NCI-H2081 treated with DMSO at 0.1 percent for 48 hours (cell line): ENCODE measurements around the gene PCAT7.
"Not testable (repeated sequence)": the region's sequence is repeated elsewhere in the genome, so short reads cannot be mapped to it uniquely, and the experiment has no call there.

Experiments
- DNase-seq: peaks from one replicate; lab custom pipeline; 2025; lab: John Stamatoyannopoulos, UW

PCAT7 gene

GRCh38 chr9:94563548-94563947, 8.7 kb downstream of the PCAT7 start:
- no peak for DNase-seq

GRCh38 chr9:94564279-94564678, 9.4 kb downstream of the PCAT7 start:
- not testable (repeated sequence) for DNase-seq

GRCh38 chr9:94566550-94566949, 11.7 kb downstream of the PCAT7 start:
- DNase-seq: no peak

GRCh38 chr9:94567271-94567670, 12.4 kb downstream of the PCAT7 start:
- no peak for DNase-seq

- DNase-seq: no peak
These were observed 13.5 kb downstream of the PCAT7 start for GRCh38 chr9:94568250-94568889.

- no peak for DNase-seq
These were observed 14.3 kb downstream of the PCAT7 start for GRCh38 chr9:94568972-94569712.

- no peak for DNase-seq
These were observed 21.2 kb downstream of the PCAT7 start for GRCh38 chr9:94576131-94576530.

- no peak for DNase-seq
These were observed 22.2 kb downstream of the PCAT7 start for GRCh38 chr9:94577036-94577435.

GRCh38 chr9:94577571-94577970, 22.7 kb downstream of the PCAT7 start:
- no peak for DNase-seq

GRCh38 chr9:94581728-94582127, 26.8 kb downstream of the PCAT7 start:
- DNase-seq: no peak

- DNase-seq: no peak
These were observed 29.7 kb downstream of the PCAT7 start for GRCh38 chr9:94584555-94584954.

GRCh38 chr9:94586316-94586715, 31.4 kb downstream of the PCAT7 start:
- DNase-seq: no peak

GRCh38 chr9:94586814-94587213, 31.9 kb downstream of the PCAT7 start:
- no peak for DNase-seq

- DNase-seq: no peak
These were observed 33.8 kb downstream of the PCAT7 start for GRCh38 chr9:94588681-94589080.

- not testable (repeated sequence) for DNase-seq
These were observed 36.2 kb downstream of the PCAT7 start for GRCh38 chr9:94591046-94591545.

GRCh38 chr9:94591876-94592275, 37.0 kb downstream of the PCAT7 start:
- DNase-seq: no peak

- DNase-seq: not testable (repeated sequence)
These were observed 37.8 kb downstream of the PCAT7 start for GRCh38 chr9:94592683-94593082.

- no peak for DNase-seq
These were observed 38.8 kb downstream of the PCAT7 start, which contains the start of gene FBP2 for GRCh38 chr9:94593459-94594345. Gene FBP2, minus strand, starts transcription at chr9:94593824. Its CDS starts 98 bp downstream, at chr9:94593726.

- DNase-seq: no peak
These were observed 44.2 kb downstream of the PCAT7 start for GRCh38 chr9:94599102-94599501.

- no peak for DNase-seq
These were observed 45.4 kb downstream of the PCAT7 start for GRCh38 chr9:94600258-94600657.

- DNase-seq: no peak
These were observed 45.8 kb downstream of the PCAT7 start for GRCh38 chr9:94600715-94601114.

- DNase-seq: no peak
These were observed 47.8 kb downstream of the PCAT7 start for GRCh38 chr9:94602666-94603065.
